Large intestine (tissue), 3 donors: ENCODE measurements around the gene CX3CL1. TPM values are rescaled to one million over a fixed set of nuclear protein-coding genes. Genes with fewer than 3 reads are reported as not detected.
"Not testable (repeated sequence)": the region's sequence is repeated elsewhere in the genome, so short reads cannot be mapped to it uniquely, and the experiment has no call there.

Experiments
- DNase-seq, 2 donors: peaks; one replicate each; pipeline versions ENCODE4 v3.0.0 to v3.0.0-alpha.2; 2013
- H3K27ac ChIP-seq: one replicate; pipeline ENCODE4 v1.5.1; 2013; ENCODE audit warnings: low read length
- H3K27me3 ChIP-seq: 2 replicates; pipeline ENCODE4 v1.6.1; 2013; ENCODE audit warnings: low read length; ENCODE audit not compliant: control insufficient read depth, insufficient read depth
- H3K36me3 ChIP-seq: 2 replicates; pipeline ENCODE4 v1.6.1; 2013; ENCODE audit warnings: low read length; ENCODE audit not compliant: control insufficient read depth, insufficient read depth
- H3K4me1 ChIP-seq: one replicate; pipeline ENCODE4 v1.6.1; 2013; ENCODE audit warnings: low read length; ENCODE audit not compliant: control insufficient read depth, insufficient read depth
- H3K4me3 ChIP-seq: one replicate; pipeline ENCODE4 v1.5.1; 2013; ENCODE audit warnings: low read length
- H3K9me3 ChIP-seq: one replicate; pipeline ENCODE4 v1.6.1; 2013; ENCODE audit warnings: mild to moderate bottlenecking, low read depth, low read length, moderate library complexity; ENCODE audit not compliant: control insufficient read depth
- WGBS: methylation state at CpG from one replicate; pipeline ENCODE4 v1.1.5; 2013; ENCODE audit warnings: low lambda C conversion rate; ENCODE audit not compliant: insufficient coverage; 5-methylcytosine and 5-hydroxymethylcytosine counted together
- polyA plus RNA-seq: library from polyadenylated mRNA; unstranded; fragments of 120-200 nt; gene quantifications from one replicate; pipeline ENCODE4 v1.2.1, GENCODE V29; 2013

Gene CX3CL1
- polyA plus RNA-seq, 1 donor = 30.6 TPM

DNA sequence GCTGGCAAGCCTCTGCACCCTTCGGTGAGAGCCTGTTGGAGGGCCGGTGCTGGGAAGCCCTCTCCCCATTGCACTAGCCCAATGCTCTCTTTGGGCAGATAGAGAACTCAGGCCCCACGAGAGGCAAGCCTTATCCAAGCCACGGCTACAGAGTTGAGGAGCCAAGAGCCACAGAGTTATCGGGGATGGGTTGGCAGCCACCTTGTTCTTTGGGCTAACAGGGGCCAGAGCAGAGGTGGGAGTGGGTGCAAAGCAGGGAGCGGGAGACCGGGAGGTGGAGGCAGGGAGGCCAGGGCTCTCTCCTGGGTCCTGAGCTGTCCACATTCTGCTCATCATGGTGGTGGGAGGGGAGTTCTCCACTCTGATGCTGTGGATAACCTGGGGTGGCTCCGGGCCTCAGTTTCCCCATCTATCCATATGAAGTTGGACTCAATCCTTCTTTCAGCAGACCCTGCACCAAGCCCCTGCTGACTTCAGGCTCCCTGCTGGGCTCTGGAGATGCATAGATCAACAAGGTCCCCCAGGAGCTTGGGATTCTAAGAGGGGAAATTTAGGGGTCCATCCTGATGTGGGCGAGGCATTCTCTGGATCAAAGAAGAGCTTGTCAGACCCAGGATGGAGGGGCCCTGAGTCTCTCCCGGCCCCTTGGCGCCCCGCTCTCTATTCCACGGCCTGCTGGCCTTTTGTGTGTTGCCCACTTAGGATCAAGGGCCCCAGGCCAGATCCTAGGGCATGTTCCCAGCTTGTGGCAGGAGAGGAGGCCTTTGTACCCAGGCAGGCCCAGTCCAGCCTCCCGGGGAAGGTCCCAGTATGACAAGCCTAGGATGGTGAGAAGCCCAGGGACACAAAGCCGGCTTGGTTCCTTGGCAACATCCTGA lies 557 bp upstream of the CX3CL1 start:
- peak overlapping the region; percentile 85 for H3K27ac ChIP-seq
- H3K4me3 ChIP-seq = peak overlapping the region; percentile 59
- H3K36me3 ChIP-seq = no peaks in the 10 kb centered on the region
- no peaks in the 10 kb centered on the region for H3K9me3 ChIP-seq
- DNase-seq = no peak
- H3K4me1 ChIP-seq = peaks cover 27% of the 10 kb centered on the region
- WGBS = no CpG with 5 or more reads among the region's 15 CpGs
- H3K27me3 ChIP-seq = no peaks in the 10 kb centered on the region

DNA sequence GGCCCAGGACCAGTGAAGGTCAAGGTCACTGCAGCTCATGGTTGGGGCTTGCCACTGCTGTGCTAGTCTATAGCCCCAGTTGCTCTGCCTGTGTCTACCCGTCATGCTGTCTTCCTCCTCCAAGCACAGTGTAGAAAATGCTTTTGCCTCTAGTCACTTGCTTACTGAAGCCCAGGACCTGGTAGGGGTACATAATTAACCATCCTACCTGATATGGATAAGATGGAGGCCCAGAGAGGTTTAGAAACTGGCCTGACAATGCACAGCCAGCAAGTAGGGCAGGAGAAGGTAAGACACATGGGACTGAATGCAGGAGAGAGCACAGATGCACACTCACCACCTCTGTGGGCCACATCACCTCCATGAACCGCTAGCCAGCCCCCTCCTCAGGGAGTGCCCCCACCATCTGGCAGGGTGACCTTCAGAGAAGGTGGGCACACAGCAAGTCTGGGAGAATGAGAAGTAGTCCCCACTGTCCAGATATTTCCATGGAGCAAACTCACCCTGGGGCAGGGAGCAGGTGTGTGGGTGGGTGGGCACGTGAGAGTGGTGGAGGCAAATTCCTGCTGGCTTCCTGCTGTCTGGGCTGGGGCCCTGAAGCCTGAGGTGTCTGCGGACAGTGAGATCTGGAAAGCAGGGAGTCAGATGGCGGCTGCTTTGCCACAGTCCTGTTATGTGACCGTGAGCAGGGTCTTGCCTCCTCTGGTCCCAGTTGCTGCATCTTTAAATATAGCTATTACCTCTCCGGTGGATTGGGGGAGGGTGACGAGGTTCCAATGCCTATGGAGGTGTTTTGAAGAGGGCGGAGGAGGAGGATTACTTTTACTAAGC lies 1.0 kb downstream of the CX3CL1 start:
- no CpG with 5 or more reads among the region's 9 CpGs for WGBS
- no peaks in the 10 kb centered on the region for H3K9me3 ChIP-seq
- DNase-seq = peak in 1 of 2 donors; percentile 44
- peaks cover 36% of the 10 kb centered on the region for H3K4me1 ChIP-seq
- peak overlapping the region; percentile 59 for H3K4me3 ChIP-seq
- peak overlapping the region; percentile 85 for H3K27ac ChIP-seq
- H3K27me3 ChIP-seq = no peaks in the 10 kb centered on the region
- H3K36me3 ChIP-seq = no peaks in the 10 kb centered on the region

GRCh38 chr16:57374067-57374534 lies 1.8 kb downstream of the CX3CL1 start:
- Histone ChIP-seq H3K36me3 (no peaks in the 10 kb centered on the region), H3K4me3 (peak overlapping the region; percentile 59), H3K4me1 (peaks cover 36% of the 10 kb centered on the region), H3K9me3 (no peaks in the 10 kb centered on the region), H3K27ac (no peak overlapping the region), H3K27me3 (no peaks in the 10 kb centered on the region)
- DNase-seq = peak in 1 of 2 donors; percentile 32
- WGBS = no CpG with 5 or more reads among the region's 9 CpGs

- H3K9me3 ChIP-seq, H3K4me3 ChIP-seq, H3K27ac ChIP-seq, DNase-seq, H3K27me3 ChIP-seq, H3K36me3 ChIP-seq: not testable (repeated sequence)
- H3K4me1 ChIP-seq = peaks cover 36% of the 10 kb centered on the region
- WGBS = 100% methylated on average over 4 of the region's 8 CpGs
Observed at GRCh38 chr16:57374925-57375465, 2.7 kb downstream of the CX3CL1 start.

DNA sequence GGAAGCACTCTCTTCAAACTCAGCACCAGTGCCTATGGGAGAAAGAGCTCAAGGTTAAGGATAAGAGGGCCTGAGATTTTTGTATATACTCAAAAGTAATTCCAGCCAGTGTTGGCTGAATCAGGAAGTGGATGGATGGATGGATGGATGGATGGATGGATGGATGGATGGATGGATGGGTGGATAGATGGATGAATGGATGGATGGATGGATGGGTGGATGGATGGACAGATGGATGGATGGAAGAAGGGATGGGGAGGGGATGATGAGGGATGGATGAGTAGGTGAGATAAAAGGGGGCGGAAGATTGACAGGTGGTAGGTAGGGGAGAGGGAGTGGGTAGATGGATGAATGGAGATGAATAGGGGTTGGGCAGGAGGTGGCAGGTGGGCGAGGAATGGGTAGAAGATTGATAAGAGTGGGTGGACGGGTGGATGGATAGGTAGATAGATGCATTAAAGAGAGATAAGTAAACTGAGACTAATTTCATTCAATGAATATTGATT lies 4.1 kb downstream of the CX3CL1 start:
- H3K27me3 ChIP-seq = no peaks in the 10 kb centered on the region
- H3K36me3 ChIP-seq = peaks cover 13% of the 10 kb centered on the region
- H3K27ac ChIP-seq = no peak overlapping the region
- no peak for DNase-seq
- 100% methylated on average over 1 of the region's 3 CpGs for WGBS
- H3K9me3 ChIP-seq = no peaks in the 10 kb centered on the region
- H3K4me3 ChIP-seq = no peak overlapping the region
- H3K4me1 ChIP-seq = peaks cover 36% of the 10 kb centered on the region

- peaks cover 28% of the 10 kb centered on the region for H3K4me1 ChIP-seq
- no peak overlapping the region for H3K4me3 ChIP-seq
- peaks cover 16% of the 10 kb centered on the region for H3K36me3 ChIP-seq
- H3K27me3 ChIP-seq = no peaks in the 10 kb centered on the region
- no CpG with 5 or more reads among the region's 5 CpGs for WGBS
- peak in 1 of 2 donors; percentile 45 for DNase-seq
- no peaks in the 10 kb centered on the region for H3K9me3 ChIP-seq
- H3K27ac ChIP-seq = no peak overlapping the region
Observed at GRCh38 chr16:57377080-57377841, 5.0 kb downstream of the CX3CL1 start.

DNA sequence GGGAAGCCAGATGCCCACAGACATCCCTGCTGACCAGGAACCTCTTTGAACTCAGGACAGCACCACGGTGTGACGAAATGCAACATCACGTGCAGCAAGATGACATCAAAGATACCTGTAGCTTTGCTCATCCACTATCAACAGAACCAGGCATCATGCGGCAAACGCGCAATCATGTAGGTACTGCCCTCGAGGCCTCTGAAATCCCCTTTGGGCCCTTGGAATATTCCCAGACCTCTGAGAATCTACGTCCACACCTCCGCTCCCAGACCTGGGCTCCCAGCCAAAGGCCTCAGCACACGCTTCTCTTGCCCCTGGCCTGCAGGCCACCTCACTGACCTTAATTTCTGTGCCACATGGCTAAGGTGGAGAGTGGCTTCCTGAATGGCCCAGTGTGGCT lies 7.3 kb downstream of the CX3CL1 start:
- no CpG with 5 or more reads among the region's 10 CpGs for WGBS
- DNase-seq = no peak
- Histone ChIP-seq H3K9me3 (no peaks in the 10 kb centered on the region), H3K36me3 (peaks cover 20% of the 10 kb centered on the region), H3K4me3 (no peak overlapping the region), H3K4me1 (peaks cover 30% of the 10 kb centered on the region), H3K27ac (no peak overlapping the region), H3K27me3 (no peaks in the 10 kb centered on the region)

DNA sequence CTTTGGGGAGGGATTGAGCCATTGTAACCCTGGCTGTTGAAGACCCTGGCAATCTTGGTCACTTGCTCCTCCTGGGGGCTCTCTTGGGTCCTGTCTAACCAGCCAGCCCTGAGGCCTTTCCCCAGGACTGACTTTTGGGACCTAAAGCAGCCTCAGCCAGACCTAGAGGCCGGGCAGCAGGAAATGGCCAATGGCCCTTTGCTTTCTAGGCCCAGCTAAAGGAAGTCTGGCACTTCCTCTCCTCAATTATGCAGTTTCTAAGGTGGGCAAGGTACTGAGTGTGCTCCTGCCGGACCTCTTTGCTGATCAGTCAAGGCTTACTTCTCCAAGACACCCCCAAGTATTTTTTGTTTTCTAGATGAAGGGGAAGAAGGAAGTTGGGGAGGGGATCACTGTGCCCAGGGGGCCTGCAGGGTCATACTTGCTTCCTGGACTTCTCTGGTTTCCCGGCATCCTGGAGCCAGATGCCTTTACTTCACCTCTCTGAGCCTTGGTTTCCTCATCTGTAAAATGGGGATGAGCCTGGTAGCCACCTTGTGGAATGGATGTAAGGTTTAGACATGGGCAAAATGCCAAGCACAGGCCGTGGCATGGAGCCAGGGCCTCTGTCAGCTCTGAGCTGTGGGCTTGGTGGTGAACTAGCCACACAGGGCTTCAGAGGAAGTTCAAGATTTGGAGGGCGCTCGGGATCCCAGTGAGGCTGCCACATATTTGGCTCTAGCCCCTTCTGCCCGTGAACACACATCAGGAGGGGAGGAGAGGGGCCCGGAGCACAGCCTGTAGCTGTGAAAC lies 8.6 kb downstream of the CX3CL1 start:
- Histone ChIP-seq H3K9me3 (no peaks in the 10 kb centered on the region), H3K4me3 (no peak overlapping the region), H3K4me1 (peaks cover 43% of the 10 kb centered on the region), H3K27me3 (no peaks in the 10 kb centered on the region), H3K27ac (no peak overlapping the region), H3K36me3 (peaks cover 20% of the 10 kb centered on the region)
- DNase-seq = no peak
- 100% methylated on average over 1 of the region's 8 CpGs for WGBS

- no peak for DNase-seq
- Histone ChIP-seq H3K4me1 (peaks cover 46% of the 10 kb centered on the region), H3K9me3 (no peaks in the 10 kb centered on the region), H3K27ac (no peak overlapping the region), H3K36me3 (peaks cover 20% of the 10 kb centered on the region), H3K4me3 (no peak overlapping the region), H3K27me3 (no peaks in the 10 kb centered on the region)
- no CpG with 5 or more reads among the region's 35 CpGs for WGBS
Observed at GRCh38 chr16:57381791-57382534, 9.7 kb downstream of the CX3CL1 start.
